Caki2 (cell line): ENCODE results near the gene AGAP2. TPM values are rescaled to one million over a fixed set of nuclear protein-coding genes. Genes with fewer than 3 reads are reported as not detected.
"Not testable (repeated sequence)": the region's sequence is repeated elsewhere in the genome, so short reads cannot be mapped to it uniquely, and the experiment has no call there.

Source experiments
- DNase-seq: peaks from one replicate; pipeline ENCODE4 v3.0.0-alpha.2; 2015; ENCODE audit warnings: low read depth
- in situ Hi-C: cut with HindIII; loops from 2 replicates; pipeline ENCODE4 v1.10.0; 2016; ENCODE audit warnings: low sequenced_read_pairs, low pct_unique_long_range_greater_than_20kb, mixed read lengths
- total RNA-seq: library from RNA; depleted of rRNA; stranded (reverse); fragments of >200 nt; shearing (Covaris generic); gene quantifications from 2 replicates; pipeline ENCODE4 v1.2.3, GENCODE V29; 2014; ENCODE audit warnings: low replicate concordance; rRNA removed

The AGAP2 gene
- 0.46 and 1.1 TPM in 2 replicates for total RNA-seq

GRCh38 chr12:57738661-57739237 lies at the start of gene AGAP2:
TSS of gene AGAP2 (minus strand) at chr12:57738742. CDS start at chr12:57738246, 496 bp downstream.
- no peak for DNase-seq
- in situ Hi-C loops, result no loop called here

- DNase-seq, result no peak
Measured at GRCh38 chr12:57783861-57784260, 45.3 kb upstream of the AGAP2 start.

GRCh38 chr12:57783466-57783801 lies 44.9 kb upstream of the AGAP2 start:
- in situ Hi-C loops, result no loop called here
- DNase-seq, result no peak

More at GRCh38 chr12:57783861-57784260, 45.3 kb upstream of the AGAP2 start:
- in situ Hi-C loops, result no loop called here

- in situ Hi-C loops, result no loop called here
- DNase-seq, result peak; percentile 86
Measured at GRCh38 chr12:57782608-57783465, 44.3 kb upstream of the AGAP2 start, which contains the start of gene TSFM. TSS of gene TSFM (plus strand) at chr12:57782787. CDS start at chr12:57782802, 15 bp downstream.

GRCh38 chr12:57782243-57782607 lies 43.7 kb upstream of the AGAP2 start:
- no peak for DNase-seq
- in situ Hi-C loops, result no loop called here

GRCh38 chr12:57781801-57782200 lies 43.3 kb upstream of the AGAP2 start:
- no peak for DNase-seq
- in situ Hi-C loops, result no loop called here

- in situ Hi-C loops, result no loop called here
- DNase-seq, result no peak
Measured at GRCh38 chr12:57781244-57781643, 42.7 kb upstream of the AGAP2 start.

GRCh38 chr12:57780284-57780897 lies 41.8 kb upstream of the AGAP2 start:
- no peak for DNase-seq
- in situ Hi-C loops, result no loop called here

- in situ Hi-C loops, result no loop called here
- no peak for DNase-seq
Measured at GRCh38 chr12:57779736-57780135, 41.2 kb upstream of the AGAP2 start.

- in situ Hi-C loops, result no loop called here
- DNase-seq, result no peak
Measured at GRCh38 chr12:57777911-57778310, 39.4 kb upstream of the AGAP2 start.

- in situ Hi-C loops, result no loop called here
- no peak for DNase-seq
Measured at GRCh38 chr12:57777367-57777766, 38.8 kb upstream of the AGAP2 start.

- in situ Hi-C loops, result no loop called here
- no peak for DNase-seq
Measured at GRCh38 chr12:57776247-57776587, 37.7 kb upstream of the AGAP2 start.

- no peak for DNase-seq
Measured at GRCh38 chr12:57775563-57776246, 37.2 kb upstream of the AGAP2 start.

GRCh38 chr12:57775044-57775443 lies 36.5 kb upstream of the AGAP2 start:
- no peak for DNase-seq
- in situ Hi-C loops, result no loop called here

More at GRCh38 chr12:57775563-57776246, 37.2 kb upstream of the AGAP2 start:
- in situ Hi-C loops, result no loop called here

GRCh38 chr12:57774634-57775033 lies 36.1 kb upstream of the AGAP2 start:
- in situ Hi-C loops, DNase-seq: not testable (repeated sequence)

GRCh38 chr12:57772429-57773322 lies 34.1 kb upstream of the AGAP2 start, which contains the start of gene EEF1AKMT3:
TSS of gene EEF1AKMT3 (plus strand) at chr12:57772614. CDS start at chr12:57772725, 111 bp downstream.
- no peak for DNase-seq

GRCh38 chr12:57771873-57772428 lies 33.4 kb upstream of the AGAP2 start, which contains the start of gene METTL1:
TSS of gene METTL1 (minus strand) at chr12:57772105. CDS start at chr12:57772083, 22 bp downstream.
- in situ Hi-C loops, result no loop called here

More at GRCh38 chr12:57772429-57773322, 34.1 kb upstream of the AGAP2 start, which contains the start of gene EEF1AKMT3:
- in situ Hi-C loops, result no loop called here

More at GRCh38 chr12:57771873-57772428, 33.4 kb upstream of the AGAP2 start, which contains the start of gene METTL1:
- DNase-seq, result peak; percentile 99
